Type B pancreatic cell (in vitro differentiated cells): ENCODE data around the gene WDFY4. TPM values are rescaled to one million over a fixed set of nuclear protein-coding genes. Genes with fewer than 3 reads are reported as not detected.
A peak's percentile ranks its signal among the peaks of the same experiment; 100 is the strongest.

ENCODE experiments used
- DNase-seq: peaks from one replicate; pipeline ENCODE4 v3.0.0; 2021; ENCODE audit warnings: mixed read lengths; ENCODE audit not compliant: unreplicated experiment; ENCODE audit errors: extremely low spot score
- H3K27ac Mint-ChIP-seq: 2 replicates; pipeline ENCODE4 v1.8.0; 2021; ENCODE audit warnings: mild to moderate bottlenecking, mixed read lengths
- H3K27me3 Mint-ChIP-seq: 2 replicates; pipeline ENCODE4 v1.8.0; 2021; ENCODE audit warnings: mixed read lengths
- H3K36me3 Mint-ChIP-seq: 2 replicates; pipeline ENCODE4 v1.8.0; 2021; ENCODE audit warnings: mixed read lengths
- H3K4me1 Mint-ChIP-seq: one replicate; pipeline ENCODE4 v1.8.0; 2021; ENCODE audit warnings: mixed read lengths; ENCODE audit not compliant: unreplicated experiment
- H3K4me3 Mint-ChIP-seq: 2 replicates; pipeline ENCODE4 v1.8.0; 2021; ENCODE audit warnings: mild to moderate bottlenecking, mixed read lengths
- H3K9me3 Mint-ChIP-seq: 2 replicates; pipeline ENCODE4 v1.8.0; 2021; ENCODE audit warnings: mixed read lengths
- CTCF ChIP-seq: fragments of 200-600 bp; sonication (generic); conservative IDR thresholded peaks from 2 replicates; pipeline ENCODE4 v1.5.0; 2021; ENCODE audit warnings: antibody characterized with exemption, mild to moderate bottlenecking
- total RNA-seq: library from RNA; stranded (reverse); gene quantifications from 2 replicates; pipeline ENCODE4 v1.2.1, GENCODE V29; 2021; ENCODE audit warnings: low replicate concordance

WDFY4 gene
- total RNA-seq, 1 donor from 2014 or later, result 0.05 TPM

GRCh38 chr10:48931188-48931587 lies 246.5 kb downstream of the WDFY4 start:
- H3K4me1 Mint-ChIP-seq, result peaks cover 8% of the 10 kb centered on the region
- peaks cover 5% of the 10 kb centered on the region for H3K27me3 Mint-ChIP-seq
- no peaks in the 10 kb centered on the region for H3K9me3 Mint-ChIP-seq
- no peak for TF ChIP-seq CTCF
- no peak overlapping the region for H3K4me3 Mint-ChIP-seq
- H3K36me3 Mint-ChIP-seq, result no peaks in the 10 kb centered on the region
- no peak overlapping the region for H3K27ac Mint-ChIP-seq
- peak; percentile 49 for DNase-seq

- TF ChIP-seq CTCF, result no peak
- no peak overlapping the region for H3K27ac Mint-ChIP-seq
- H3K27me3 Mint-ChIP-seq, result peaks cover 5% of the 10 kb centered on the region
- no peaks in the 10 kb centered on the region for H3K36me3 Mint-ChIP-seq
- H3K4me3 Mint-ChIP-seq, result no peak overlapping the region
- peaks cover 8% of the 10 kb centered on the region for H3K4me1 Mint-ChIP-seq
- DNase-seq, result peak; percentile 37
- no peaks in the 10 kb centered on the region for H3K9me3 Mint-ChIP-seq
Measured at GRCh38 chr10:48932831-48933664, 248.4 kb downstream of the WDFY4 start.

GRCh38 chr10:48934672-48935501 lies 250.2 kb downstream of the WDFY4 start:
- peaks cover 5% of the 10 kb centered on the region for H3K27me3 Mint-ChIP-seq
- TF ChIP-seq CTCF, result no peak
- H3K9me3 Mint-ChIP-seq, result no peaks in the 10 kb centered on the region
- H3K27ac Mint-ChIP-seq, result no peak overlapping the region
- peak; percentile 44 for DNase-seq
- no peaks in the 10 kb centered on the region for H3K36me3 Mint-ChIP-seq
- H3K4me3 Mint-ChIP-seq, result no peak overlapping the region
- H3K4me1 Mint-ChIP-seq, result peaks cover 8% of the 10 kb centered on the region

GRCh38 chr10:48935577-48935976 lies 250.9 kb downstream of the WDFY4 start:
- Mint-ChIP-seq H3K4me1 (peaks cover 8% of the 10 kb centered on the region), H3K36me3 (no peaks in the 10 kb centered on the region), H3K9me3 (no peaks in the 10 kb centered on the region), H3K4me3 (no peak overlapping the region), H3K27me3 (peaks cover 9% of the 10 kb centered on the region), H3K27ac (no peak overlapping the region)
- DNase-seq, result no peak
- no peak for TF ChIP-seq CTCF

GRCh38 chr10:48937796-48938195 lies 253.1 kb downstream of the WDFY4 start:
- H3K4me3 Mint-ChIP-seq, result no peak overlapping the region
- peaks cover 9% of the 10 kb centered on the region for H3K27me3 Mint-ChIP-seq
- peak; percentile 36 for DNase-seq
- H3K27ac Mint-ChIP-seq, result no peak overlapping the region
- H3K36me3 Mint-ChIP-seq, result no peaks in the 10 kb centered on the region
- no peaks in the 10 kb centered on the region for H3K9me3 Mint-ChIP-seq
- TF ChIP-seq CTCF, result no peak
- peaks cover 13% of the 10 kb centered on the region for H3K4me1 Mint-ChIP-seq
